GM19452 (cell line): Measurements from ENCODE around the gene DHRS12.

Experiments
- ATAC-seq: cut with Tn5 transposase; IDR thresholded peaks from one replicate; pipeline ENCODE4 v1.9.1; 2021; ENCODE audit not compliant: unreplicated experiment

DHRS12 gene

DNA sequence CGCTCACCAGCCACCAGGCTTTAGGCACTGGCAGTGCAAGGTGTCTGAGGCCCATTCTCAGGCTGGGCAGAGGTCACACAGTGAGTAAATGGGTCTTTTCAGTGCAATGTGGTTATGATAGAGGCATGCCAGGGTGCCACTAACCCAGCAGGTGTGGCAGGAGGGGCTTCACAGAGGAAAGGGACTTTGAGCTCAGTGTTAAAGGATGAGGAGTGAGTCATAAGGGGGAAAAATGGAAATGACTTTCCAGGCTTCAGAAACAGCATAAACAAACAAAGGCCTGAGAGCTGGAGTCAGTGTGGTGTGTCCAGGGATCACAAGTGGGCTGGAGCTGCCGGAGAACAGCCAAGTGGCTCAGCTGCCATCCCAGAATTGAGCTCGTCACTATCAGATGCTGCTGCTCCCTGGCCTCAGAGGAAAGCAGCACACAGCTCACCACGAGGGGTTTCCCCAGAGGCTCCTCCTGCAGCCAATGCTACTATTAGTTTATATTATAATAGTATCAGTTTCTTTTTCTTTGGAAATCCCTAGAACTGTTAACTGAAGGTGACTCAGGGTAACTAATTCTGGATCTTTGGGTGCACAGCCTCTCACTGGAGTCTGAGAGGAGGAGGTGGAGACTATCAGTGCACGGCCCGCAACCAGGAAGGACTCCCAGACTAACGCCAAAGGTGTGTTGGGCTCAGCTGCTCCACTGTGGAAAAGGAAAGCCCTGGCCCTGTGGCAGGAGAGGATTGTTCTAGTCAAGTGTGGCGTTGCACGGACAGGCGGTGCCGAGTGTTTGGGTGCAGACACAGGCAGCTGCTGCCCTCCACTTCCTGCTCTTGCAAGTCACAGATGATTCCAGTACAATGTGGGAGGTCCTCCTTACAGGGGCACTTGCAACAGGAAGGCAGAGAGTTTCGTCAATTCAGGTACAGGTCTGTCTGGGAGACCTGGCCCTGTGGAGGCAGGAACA is 39.5 kb downstream of the DHRS12 start:
- ATAC-seq = peak; percentile 81

- no peak for ATAC-seq
Measured at GRCh38 chr13:51763486-51763885, 40.5 kb downstream of the DHRS12 start.

- no peak for ATAC-seq
Measured at GRCh38 chr13:51761643-51762350, 42.2 kb downstream of the DHRS12 start.

DNA sequence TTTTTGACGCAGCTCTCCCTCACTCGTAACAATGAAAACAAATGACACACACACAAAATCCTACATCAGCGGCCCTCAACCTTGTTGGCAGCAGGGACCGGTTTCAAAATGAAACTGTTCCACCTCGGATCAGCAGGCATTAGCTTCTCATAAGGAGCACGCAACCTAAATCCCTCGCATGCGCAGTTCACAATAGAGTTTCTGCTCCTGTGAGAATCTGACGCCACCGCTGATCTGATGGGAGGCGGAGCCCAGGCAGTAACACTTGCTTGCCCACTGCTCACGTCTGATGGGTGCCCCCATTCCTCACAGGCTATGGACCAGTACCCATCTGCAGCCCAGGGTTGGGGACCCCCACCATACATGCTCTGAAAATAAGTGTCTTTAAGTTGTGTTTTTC is 43.4 kb downstream of the DHRS12 start:
- no peak for ATAC-seq

DNA sequence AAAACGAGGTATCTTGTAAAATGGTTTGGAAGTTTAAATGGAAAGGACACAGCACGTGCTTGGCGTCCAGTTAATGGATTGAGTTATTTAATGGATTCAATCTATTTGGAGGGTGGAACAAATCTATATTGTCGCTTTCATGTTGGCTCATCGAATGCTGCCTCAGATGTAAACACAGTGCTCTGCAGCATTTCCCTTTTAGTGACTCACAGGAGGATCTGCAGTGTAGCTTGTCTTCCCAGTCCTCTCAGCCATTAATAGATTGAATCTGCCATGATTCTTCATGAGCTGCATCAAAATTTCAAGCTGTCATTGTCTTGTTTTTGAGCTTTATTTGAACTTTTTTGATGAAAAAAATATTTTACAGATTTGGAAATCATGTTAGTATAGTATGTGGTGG is 44.7 kb downstream of the DHRS12 start:
- ATAC-seq = no peak

GRCh38 chr13:51758691-51759090 is 45.3 kb downstream of the DHRS12 start:
- ATAC-seq = no peak

DNA sequence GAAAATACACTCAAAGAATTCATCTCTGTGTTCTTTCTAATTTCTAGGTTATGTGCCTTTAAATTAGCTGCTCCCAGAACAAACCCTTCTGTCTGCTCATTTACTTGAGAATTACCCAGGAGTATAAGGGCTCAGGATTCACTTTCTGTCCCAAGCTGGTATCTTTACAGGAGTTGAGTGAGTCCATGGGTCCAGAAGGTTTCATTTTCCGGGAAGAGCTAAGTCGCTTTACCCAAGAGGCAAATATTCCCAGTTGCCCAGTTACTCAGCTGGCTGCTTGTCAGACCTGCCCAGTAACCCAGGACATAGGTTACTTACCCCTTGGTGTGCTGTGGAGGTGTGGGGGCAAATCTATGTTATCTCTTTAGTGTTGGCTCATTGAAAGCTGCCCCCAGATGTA is 47.3 kb downstream of the DHRS12 start:
- no peak for ATAC-seq

DNA sequence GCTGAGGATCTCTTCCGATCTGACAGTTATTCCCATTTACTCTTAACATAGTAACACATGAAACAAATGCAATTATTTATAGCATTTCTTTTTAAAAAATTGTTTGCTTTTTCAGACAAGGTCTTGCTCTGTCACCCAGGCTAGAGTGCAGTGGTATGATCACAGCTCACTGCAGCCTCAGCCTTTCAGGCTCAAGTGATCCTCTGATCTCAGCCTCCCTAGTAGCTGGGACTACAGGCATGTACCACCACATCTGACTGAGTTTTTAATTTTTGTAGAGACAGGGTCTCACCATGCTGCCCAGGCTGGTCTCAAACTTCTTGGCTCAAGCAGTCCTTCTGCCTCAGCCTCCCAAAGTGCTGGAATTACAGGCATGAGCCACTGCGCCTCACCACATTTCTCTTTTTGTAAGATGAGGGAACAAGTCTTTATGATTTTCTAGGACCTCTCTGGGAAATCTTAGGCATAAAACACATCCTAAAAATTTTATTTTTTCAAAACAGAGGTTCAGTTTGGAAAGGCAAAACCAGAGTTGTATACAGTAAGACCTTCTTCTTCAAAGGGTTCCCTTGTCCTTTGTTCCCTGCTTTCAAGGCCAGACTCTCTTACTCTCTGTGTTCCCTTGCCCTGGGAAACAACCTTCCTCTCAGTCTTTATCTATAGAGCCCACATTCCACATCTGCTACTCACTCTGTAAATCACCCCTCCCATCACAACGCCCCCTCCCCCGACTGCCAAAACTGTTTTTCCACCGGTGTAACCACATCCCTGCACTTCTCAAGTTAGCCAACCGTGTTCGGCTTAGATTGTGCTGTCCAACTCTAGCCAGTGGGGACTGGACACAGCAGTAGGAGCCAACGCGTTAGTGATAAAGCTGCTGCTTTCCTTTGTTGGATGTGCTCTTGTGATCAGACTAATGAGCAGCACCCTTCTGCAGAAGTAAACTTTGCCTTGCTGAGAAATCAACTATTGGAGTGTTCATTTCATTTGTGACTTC is 56.2 kb downstream of the DHRS12 start:
- no peak for ATAC-seq

GRCh38 chr13:51746802-51747201 is 57.2 kb downstream of the DHRS12 start:
- no peak for ATAC-seq

DNA sequence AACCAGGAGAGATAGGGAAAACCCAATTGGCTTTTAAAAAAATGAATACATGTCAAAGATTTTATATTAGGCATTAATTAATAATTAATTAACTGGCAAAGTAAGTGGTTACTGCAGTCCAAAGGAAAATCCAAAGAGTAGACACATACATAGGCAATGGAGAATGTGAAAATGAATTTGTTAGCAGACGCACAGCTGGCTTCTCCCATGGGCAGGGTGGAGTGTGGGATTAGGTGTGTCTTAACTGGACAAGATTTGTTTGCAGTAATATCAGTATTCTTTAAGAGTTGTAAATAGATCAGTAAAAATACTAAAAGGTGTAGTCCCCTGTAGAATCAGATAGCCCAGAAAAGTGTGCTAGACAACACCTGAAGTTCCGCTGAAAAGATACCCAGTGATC is 58.7 kb downstream of the DHRS12 start:
- no peak for ATAC-seq

DNA sequence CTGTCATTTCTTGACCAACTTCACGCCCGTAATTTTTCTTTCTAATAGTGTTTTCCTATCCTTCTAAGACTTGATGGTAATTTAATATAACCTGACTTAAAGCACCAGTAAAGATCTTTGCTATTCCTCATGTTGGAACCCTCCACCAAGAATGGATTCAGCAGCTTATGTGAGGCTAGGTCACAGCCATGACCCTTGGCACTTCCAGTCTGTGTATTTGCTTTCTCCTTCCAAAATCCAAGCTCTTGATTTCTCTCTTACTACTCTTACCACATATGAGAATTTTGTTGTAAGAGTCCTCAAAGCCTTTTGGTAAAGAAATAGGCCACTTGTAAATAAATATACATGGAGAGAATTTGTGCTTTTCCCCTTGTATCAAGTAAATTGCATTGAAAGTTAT is 61.4 kb downstream of the DHRS12 start:
- ATAC-seq = no peak

DNA sequence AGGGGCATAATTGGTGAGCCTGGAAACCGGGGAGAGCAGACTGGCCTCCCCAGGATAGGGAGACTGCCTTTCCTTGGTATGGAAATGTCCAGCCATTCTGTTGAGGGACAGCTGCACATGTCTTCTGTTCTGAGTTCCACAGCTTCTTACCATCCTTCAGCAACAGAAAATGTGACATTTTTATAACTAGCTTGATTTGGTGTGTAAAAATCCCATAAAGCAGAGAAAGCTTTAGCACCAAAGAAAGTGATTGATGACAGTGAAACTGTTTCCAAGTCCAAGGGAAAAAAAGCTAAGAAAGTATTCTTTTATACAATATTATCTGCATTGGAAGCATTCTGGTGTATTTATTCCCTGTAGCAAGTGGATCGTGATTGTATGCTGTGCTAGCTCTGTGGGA is 61.9 kb downstream of the DHRS12 start:
- no peak for ATAC-seq

DNA sequence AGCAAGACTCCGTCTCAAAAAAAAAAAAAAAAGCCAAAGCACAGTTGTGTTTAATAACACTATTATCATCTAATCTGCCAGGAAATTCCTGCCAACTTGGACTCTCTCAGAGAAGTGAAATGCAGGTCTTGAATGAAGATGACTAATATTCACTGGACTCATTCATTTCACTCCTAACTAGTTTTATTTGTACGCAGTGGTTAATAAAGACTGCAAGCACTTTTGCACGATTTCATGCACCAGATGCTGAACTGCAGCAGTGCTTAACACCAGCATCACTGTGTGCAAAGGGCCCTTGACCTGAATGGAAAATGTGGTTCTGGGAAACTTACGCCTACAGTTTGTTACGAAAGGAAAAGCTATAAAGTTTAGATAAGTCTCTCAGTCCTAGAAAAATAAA is 63.3 kb downstream of the DHRS12 start:
- ATAC-seq = no peak

- ATAC-seq = no peak
Measured at GRCh38 chr13:51739027-51739764, 64.8 kb downstream of the DHRS12 start.

DNA sequence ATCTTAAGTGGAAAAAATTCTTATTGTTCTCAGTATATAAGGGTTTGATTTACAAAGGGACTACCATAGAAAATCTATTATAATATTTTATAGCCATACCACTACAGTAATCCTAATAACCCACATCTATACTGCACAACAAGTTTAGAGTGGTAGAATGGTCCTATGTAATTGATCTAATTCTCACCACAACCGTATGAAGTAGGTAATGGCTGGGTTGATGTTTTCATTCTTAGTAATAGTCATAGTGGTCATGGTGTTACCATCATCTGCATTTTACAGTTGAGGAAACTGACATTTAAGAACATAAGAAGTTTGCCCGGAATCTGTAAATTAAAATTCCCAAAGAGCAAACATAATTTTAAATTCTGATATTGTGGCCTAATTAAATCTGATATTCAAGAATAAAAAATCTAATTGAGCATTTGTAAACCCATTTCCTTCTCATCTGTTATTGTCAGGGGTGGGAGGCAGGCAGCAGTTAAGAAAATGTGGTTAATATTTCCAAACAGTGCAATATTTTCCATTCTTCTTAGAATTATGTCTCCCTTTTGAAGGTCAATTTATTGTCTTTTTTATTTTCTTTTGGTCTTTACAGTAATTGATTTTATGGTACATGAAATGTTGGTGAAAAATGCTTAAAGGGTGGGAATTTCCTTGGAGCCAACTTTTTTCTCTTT is 65.6 kb downstream of the DHRS12 start:
- no peak for ATAC-seq

GRCh38 chr13:51737609-51738008 is 66.4 kb downstream of the DHRS12 start:
- no peak for ATAC-seq

DNA sequence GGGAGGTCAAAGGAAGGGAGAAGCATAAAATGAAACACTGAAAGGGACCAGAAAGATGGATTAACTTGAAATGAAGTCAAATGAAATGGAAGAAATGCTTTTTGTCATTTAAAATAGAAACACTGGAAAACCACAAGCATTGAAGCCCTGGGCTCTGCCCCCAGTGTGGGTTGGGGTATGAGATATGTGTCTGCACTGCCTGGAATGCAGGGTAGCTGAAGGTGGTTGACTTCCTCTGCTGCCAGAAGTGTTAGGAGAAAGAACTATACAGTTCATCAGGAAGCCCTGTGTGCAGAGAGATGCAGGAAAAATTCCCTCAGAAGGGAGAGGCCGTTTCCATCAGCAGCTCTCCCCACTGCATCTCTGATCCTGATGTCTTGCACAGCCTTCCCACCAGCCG is 69.2 kb downstream of the DHRS12 start:
- ATAC-seq = no peak

GRCh38 chr13:51733374-51734298 is 70.3 kb downstream of the DHRS12 start:
- ATAC-seq = no peak

DNA sequence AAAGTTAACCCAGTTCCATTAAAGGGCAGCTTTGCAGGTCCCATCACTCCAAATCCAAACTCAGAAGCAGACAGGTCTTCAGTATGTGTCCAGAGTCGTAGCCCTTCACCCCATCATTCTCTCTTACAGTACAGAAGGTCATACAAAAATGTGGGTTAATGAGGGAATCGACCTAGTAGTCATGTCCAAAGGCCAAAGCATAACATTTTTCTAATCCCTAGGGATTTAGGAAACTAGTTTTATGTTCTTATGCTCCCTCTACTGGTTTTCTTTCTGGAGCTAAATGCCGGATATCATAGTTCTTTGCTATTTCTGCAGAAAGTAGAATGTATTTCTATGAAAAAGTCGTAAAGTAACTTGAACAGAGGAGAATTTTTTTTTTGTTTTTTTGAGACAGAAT is 72.2 kb downstream of the DHRS12 start:
- no peak for ATAC-seq
